HG03558 (cell line): Measurements from ENCODE around the gene TGIF2LY.
"Not testable (repeated sequence)": the region's sequence is repeated elsewhere in the genome, so short reads cannot be mapped to it uniquely, and the experiment has no call there.

ENCODE experiments used
- ATAC-seq: cut with Tn5 transposase; IDR thresholded peaks from one replicate; pipeline ENCODE4 v1.9.1; 2021; ENCODE audit warnings: moderate number of reproducible peaks; ENCODE audit not compliant: unreplicated experiment; ENCODE audit errors: extremely low read depth

The TGIF2LY gene

DNA sequence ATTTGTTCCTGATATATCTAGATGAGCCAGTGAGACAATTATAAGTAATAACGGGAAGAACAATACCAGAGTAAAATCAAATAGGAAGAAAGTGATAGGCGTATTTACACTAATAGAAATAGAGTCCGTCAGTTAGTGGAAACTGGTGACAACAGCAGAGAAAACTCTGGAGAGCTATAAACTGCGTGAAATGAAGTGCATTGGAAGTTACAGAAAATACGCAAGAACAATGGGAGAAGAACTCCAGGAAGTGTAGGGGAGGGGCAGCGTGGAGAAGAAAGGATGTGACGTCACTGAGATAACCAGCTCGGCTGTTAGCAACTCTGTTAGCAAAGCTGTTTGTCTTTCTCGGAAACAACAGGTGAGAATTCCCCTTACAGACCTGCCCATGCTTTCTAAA is at the start of gene TGIF2LY:
TGIF2LY (plus strand) TSS at position 301 of the 400 bp plus-strand sequence. CDS start 178 bp downstream, outside the sequence.
- ATAC-seq = not testable (repeated sequence)
